Upper lobe of right lung (tissue), 1 donor: ENCODE results near the gene DGKI. TPM values are rescaled to one million over a fixed set of nuclear protein-coding genes. Genes with fewer than 3 reads are reported as not detected.
A peak's percentile ranks its signal among the peaks of the same experiment; 100 is the strongest.

ENCODE experiments used
- ATAC-seq: fragments of 200-7000 bp; cut with Tn5 transposase; one replicate; pipeline ENCODE4 v1.9.1; 2020; ENCODE audit warnings: mild to moderate bottlenecking, moderate library complexity
- DNase-seq: peaks from one replicate; pipeline ENCODE4 v3.0.0-alpha.2; 2020
- H3K27ac ChIP-seq: fragments of 200-600 bp; one replicate; pipeline ENCODE4 v1.8.0; 2022
- H3K27me3 ChIP-seq: fragments of 200-600 bp; one replicate; pipeline ENCODE4 v1.8.0; 2022; ENCODE audit warnings: mild to moderate bottlenecking
- H3K36me3 ChIP-seq: fragments of 200-600 bp; one replicate; pipeline ENCODE4 v1.8.0; 2022
- H3K4me1 ChIP-seq: fragments of 200-600 bp; one replicate; pipeline ENCODE4 v1.8.0; 2022
- H3K4me3 ChIP-seq: fragments of 200-600 bp; one replicate; pipeline ENCODE4 v1.8.0; 2022; ENCODE audit warnings: mild to moderate bottlenecking
- H3K9me3 ChIP-seq: fragments of 200-600 bp; one replicate; pipeline ENCODE4 v1.8.0; 2022
- CTCF ChIP-seq: fragments of 200-600 bp; IDR thresholded peaks from one replicate; pipeline ENCODE4 v1.8.0; 2022; ENCODE audit warnings: antibody characterized with exemption
- intact Hi-C: fragments of 100-400 bp; cut with DNase I; formaldehyde crosslinking; loops from one replicate; pipeline ENCODE4 v1.11.0; 2022
- total RNA-seq: library from RNA; stranded (reverse); fragmentation: NEBNext Ultra II Directional; extraction: Animal tissue kit (Norgen Biotek cat#: 25700); gene quantifications from one replicate; pipeline ENCODE4 v1.2.1, GENCODE V29; 2021
- donor health status: DM: no; HTN: yes; CAD: no; lungs with severe emphysema.

The DGKI gene
- total RNA-seq, 1 donor from 2014 or later = 0.67 TPM

DNA sequence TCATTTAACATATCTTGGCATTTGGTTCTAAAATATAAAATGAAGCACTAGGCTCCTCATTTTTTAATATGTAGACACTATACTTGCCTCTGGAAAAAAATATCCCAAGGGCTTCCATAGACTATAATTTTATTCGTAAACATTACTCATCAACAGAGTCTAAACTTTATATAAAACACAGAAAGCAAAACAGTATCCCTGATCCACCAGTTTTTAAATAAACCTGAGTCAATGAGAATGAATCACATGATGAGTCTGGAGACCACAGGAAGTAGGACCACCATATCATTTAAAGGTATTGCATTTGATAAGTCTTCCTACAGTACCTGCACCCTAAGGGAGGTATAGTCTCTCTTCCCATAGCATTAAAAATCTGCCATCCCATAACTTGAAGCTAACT, 228.0 kb downstream of the DGKI start:
- H3K9me3 ChIP-seq = no peaks in the 10 kb centered on the region
- DNase-seq = no peak
- TF ChIP-seq CTCF = no peak
- H3K27ac ChIP-seq = no peak overlapping the region
- H3K4me3 ChIP-seq = no peak overlapping the region
- H3K36me3 ChIP-seq = no peaks in the 10 kb centered on the region
- ATAC-seq = no peak
- intact Hi-C loops = no loop called here
- no peaks in the 10 kb centered on the region for H3K4me1 ChIP-seq
- no peaks in the 10 kb centered on the region for H3K27me3 ChIP-seq

- H3K27me3 ChIP-seq = peaks cover 6% of the 10 kb centered on the region
- no peaks in the 10 kb centered on the region for H3K9me3 ChIP-seq
- H3K4me1 ChIP-seq = no peaks in the 10 kb centered on the region
- ATAC-seq (no peak), DNase-seq (no peak)
- no peaks in the 10 kb centered on the region for H3K36me3 ChIP-seq
- H3K4me3 ChIP-seq = no peak overlapping the region
- no peak for TF ChIP-seq CTCF
- intact Hi-C loops = no loop called here
- no peak overlapping the region for H3K27ac ChIP-seq
These were observed 233.7 kb downstream of the DGKI start for GRCh38 chr7:137613006-137613525.

DNA sequence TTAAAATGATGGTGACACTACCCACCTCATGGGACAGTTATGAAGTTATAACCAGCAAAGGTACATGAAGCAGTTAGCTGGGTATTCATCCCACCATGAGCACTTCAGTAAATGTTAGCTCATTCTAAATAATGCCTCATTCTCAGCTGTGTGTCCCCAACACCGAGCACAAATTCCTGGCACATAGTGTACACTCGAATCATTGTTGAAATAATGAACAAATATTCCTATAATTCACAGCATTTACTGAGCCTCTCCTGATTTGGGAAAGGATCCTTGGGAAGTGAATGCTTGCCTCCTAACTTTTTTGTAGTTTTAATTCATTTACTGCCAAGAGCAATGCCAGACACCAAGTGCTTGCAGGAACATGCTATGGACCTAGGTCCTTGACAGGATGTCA, 235.2 kb downstream of the DGKI start:
- Histone ChIP-seq H3K4me3 (no peak overlapping the region), H3K27ac (no peak overlapping the region), H3K36me3 (no peaks in the 10 kb centered on the region), H3K27me3 (peaks cover 6% of the 10 kb centered on the region), H3K9me3 (no peaks in the 10 kb centered on the region), H3K4me1 (no peaks in the 10 kb centered on the region)
- ATAC-seq (no peak), DNase-seq (no peak)
- TF ChIP-seq CTCF = no peak
- intact Hi-C loops = no loop called here

GRCh38 chr7:137609500-137609899, 237.3 kb downstream of the DGKI start:
- Histone ChIP-seq H3K4me3 (no peak overlapping the region), H3K27ac (no peak overlapping the region), H3K27me3 (peaks cover 6% of the 10 kb centered on the region), H3K9me3 (no peaks in the 10 kb centered on the region), H3K4me1 (no peaks in the 10 kb centered on the region), H3K36me3 (no peaks in the 10 kb centered on the region)
- DNase-seq (no peak), ATAC-seq (no peak)
- intact Hi-C loops = no loop called here
- no peak for TF ChIP-seq CTCF

DNA sequence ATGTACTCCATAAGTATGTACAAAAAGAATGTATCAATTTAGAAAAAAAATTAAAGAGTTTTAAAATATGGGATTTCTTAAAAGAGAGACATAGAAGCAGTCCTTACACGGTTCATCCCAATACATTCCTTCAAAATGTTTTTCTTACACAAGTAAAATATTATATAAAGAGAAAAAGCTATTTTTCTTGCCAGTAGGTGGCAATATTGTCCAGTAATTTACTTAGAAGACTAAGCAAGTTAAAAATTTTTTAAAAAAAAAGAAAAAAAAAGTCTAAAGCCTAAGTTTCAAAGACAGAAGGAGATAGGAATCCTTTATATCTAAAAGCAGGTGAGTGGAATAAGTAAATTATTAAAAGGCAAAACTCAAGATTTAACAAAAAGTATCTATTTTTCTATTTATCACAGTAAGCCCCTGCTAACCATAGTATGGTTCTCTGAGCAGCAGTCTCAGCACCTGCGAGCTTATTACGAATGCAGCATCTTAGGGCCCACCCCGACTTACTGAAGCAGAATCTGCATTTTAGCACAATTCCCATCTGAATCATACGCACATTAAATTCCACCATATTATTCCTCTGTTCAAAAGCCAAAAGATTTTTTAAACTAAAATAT, 240.6 kb downstream of the DGKI start:
- DNase-seq (no peak), ATAC-seq (no peak)
- Histone ChIP-seq H3K27me3 (no peaks in the 10 kb centered on the region), H3K36me3 (no peaks in the 10 kb centered on the region), H3K4me1 (no peaks in the 10 kb centered on the region), H3K9me3 (no peaks in the 10 kb centered on the region), H3K27ac (no peak overlapping the region), H3K4me3 (no peak overlapping the region)
- intact Hi-C loops = no loop called here
- TF ChIP-seq CTCF = peak; percentile 55

DNA sequence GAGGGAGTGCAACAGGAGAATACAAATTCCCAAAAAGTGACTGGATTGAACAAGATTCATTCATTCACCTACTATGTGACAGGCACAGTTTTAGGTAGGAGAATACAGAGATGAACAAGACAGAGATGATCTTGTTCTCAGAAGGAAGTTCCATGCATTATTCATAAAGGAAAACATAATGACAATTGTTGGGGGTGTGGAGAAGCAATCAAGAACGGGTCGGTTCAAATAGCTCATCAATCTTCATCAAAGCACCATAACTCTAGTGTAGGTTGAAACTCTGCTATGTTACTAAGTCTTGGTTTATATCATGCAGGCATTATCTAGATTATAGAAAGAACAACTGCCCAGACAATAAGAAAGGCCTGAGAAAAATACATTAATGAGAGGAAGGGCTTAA, 243.7 kb downstream of the DGKI start:
- Histone ChIP-seq H3K36me3 (no peaks in the 10 kb centered on the region), H3K9me3 (no peaks in the 10 kb centered on the region), H3K4me3 (no peak overlapping the region), H3K4me1 (no peaks in the 10 kb centered on the region), H3K27ac (no peak overlapping the region), H3K27me3 (no peaks in the 10 kb centered on the region)
- TF ChIP-seq CTCF = no peak
- ATAC-seq = no peak
- no peak for DNase-seq
- intact Hi-C loops = no loop called here
